ENCODE data around the gene ZBTB12.
"Not testable (repeated sequence)": the region's sequence is repeated elsewhere in the genome, so short reads cannot be mapped to it uniquely, and the experiment has no call there.

DNA sequence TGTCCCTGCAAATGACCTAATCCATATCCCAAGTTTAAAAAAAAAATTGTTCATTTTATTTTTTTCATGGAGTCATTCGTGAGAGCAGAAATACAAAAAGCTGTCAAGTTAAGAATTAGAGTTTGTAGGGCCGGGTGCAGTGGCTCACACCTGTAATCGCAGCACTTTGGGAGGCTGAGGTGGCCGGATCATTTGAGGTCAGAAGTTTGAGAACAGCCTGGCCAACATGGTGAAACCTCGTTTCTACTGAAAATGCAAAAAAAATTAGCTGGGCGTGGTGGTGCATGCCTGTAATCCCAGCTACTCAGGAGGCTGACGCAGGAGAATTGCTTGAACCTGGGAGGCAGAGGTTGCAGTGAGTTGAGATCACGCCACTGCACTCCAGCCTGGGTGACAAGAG, 4.8 kb upstream of the ZBTB12 start:
- TF ChIP-seq MTA3 (IDR thresholded peaks at IDR 0.05; ENCODE audit: borderline replicate concordance); ZZZ3 (IDR thresholded peaks at IDR 0.05); ZFP36 (IDR thresholded peaks at IDR 0.05; ENCODE audit: low read depth, low read length, partially characterized antibody); HCFC1 (IDR thresholded peaks at IDR 0.05; ENCODE audit: low read depth, low read length): not testable (repeated sequence)
- TF ChIP-seq, protein P1, sequence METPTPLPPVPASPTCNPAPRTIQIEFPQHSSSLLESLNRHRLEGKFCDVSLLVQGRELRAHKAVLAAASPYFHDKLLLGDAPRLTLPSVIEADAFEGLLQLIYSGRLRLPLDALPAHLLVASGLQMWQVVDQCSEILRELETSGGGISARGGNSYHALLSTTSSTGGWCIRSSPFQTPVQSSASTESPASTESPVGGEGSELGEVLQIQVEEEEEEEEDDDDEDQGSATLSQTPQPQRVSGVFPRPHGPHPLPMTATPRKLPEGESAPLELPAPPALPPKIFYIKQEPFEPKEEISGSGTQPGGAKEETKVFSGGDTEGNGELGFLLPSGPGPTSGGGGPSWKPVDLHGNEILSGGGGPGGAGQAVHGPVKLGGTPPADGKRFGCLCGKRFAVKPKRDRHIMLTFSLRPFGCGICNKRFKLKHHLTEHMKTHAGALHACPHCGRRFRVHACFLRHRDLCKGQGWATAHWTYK (CRISPR knock-in tag; IDR thresholded peaks at IDR 0.05): not testable (repeated sequence)
